Stimulated activated CD4-positive, alpha-beta T cell treated with anti-CD3 and anti-CD28 coated beads, Interleukin-2, amount 100 ng/mL, for 4 hours (primary cell): ENCODE results near the gene STRBP.
"Not testable (repeated sequence)": the region's sequence is repeated elsewhere in the genome, so short reads cannot be mapped to it uniquely, and the experiment has no call there.

Experiments used
- DNase-seq: peaks from one replicate; pipeline ENCODE4 v3.0.0-alpha.2; 2020; ENCODE audit warnings: low read depth

The STRBP gene

DNA sequence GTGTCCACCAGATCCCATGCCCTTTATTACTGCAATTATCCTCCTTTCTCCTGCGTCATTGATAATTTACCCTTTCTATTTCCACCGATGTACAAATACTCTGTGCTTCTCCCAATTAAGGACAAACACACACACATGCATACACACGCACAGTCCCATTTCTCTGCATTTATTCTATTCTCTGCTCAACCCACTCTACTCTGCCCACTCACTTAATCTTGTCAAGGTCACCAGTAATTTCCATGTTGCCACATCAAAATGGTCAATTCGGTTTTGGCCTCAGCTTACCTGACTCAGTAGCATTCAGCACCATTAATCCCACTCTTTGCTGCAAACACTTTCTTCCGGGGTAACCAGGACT is 14.6 kb upstream of the STRBP start:
- no peak for DNase-seq

- no peak for DNase-seq
Measured at GRCh38 chr9:123282362-123283047, 14.1 kb upstream of the STRBP start.

- DNase-seq = no peak
Measured at GRCh38 chr9:123281659-123282350, 13.4 kb upstream of the STRBP start.

DNA sequence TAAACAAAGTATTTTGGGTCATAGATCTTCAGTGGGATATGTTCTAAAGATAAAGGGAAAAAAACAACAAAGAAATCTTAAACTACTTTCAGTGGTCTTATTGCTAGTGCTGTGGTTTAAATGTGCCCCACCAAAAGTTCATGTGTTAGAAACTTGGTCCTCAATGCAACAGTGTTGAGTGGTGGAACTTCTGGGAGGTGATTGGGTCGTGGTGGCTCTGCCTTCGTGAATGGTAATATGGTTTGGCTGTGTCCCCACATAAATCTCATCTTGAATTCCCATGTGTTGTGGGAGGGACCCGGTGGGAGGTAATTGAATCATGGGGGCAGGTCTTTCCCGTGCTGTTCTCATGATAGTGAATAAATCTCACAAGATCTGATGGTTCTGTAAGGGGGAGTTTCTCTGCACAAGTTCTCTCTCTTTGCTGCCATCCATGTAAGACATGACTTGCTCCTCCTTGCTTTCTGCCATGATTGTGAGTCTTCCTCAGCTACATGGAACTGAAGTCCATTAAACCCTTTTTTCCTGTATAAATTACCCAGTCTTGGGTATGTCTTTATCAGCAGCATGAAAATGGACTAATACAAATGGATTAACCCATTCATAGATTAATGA is 10.6 kb upstream of the STRBP start:
- DNase-seq = not testable (repeated sequence)

DNA sequence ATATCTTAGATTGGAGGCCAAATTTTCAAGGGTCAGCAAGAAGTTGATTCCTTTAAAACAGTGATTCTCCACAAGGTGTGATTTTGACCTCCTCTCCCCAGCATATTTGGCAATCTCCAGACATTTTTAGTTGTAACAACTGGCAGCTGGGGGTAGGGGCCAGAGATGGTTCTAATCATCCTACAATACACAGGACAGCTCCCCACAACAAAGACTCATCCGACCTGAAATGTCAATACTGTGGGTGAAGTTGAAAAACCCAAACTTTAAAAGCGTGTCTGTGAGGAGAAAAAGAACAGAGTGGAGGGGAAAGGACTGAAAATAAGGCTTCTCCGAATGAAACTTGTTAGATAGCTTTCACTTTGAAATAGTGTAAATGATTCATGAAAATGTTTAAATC is 10.0 kb upstream of the STRBP start:
- DNase-seq = no peak

- DNase-seq = no peak
Measured at GRCh38 chr9:123276551-123276950, 8.2 kb upstream of the STRBP start.

GRCh38 chr9:123271133-123271532 is 2.7 kb upstream of the STRBP start:
- not testable (repeated sequence) for DNase-seq

DNA sequence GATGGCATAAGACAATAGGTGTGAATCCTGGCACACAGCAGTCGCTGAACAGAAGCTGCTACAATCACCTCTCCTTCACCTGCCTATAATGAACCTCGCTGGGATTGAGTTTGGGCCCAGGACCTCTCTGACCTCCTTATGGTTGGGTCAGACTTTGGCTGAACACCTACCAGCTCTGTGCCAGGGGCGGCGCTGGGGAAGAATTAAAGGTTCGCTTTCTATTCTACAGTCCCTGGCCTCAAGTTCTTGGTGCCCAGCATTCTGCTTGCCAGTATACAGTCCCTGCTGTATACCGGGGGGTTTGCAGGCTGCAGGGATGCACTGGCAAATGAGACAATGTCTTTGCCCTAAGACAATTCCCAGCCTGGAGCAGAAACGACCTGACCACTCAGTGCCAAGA is 895 bp upstream of the STRBP start:
- DNase-seq = no peak

DNA sequence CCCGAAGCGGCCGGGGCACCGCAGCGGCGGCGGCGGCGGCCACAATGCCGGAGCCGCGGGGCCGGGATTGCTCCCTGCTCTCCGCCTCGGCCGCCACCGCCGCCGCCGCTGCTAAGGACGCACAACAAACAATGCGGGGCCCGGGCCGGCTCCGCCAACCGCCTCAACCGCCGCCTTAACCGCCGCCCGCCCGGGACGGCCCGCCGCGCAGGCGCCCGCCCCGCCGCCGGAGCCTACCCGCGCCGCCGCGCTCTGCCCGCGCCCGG is 254 bp downstream of the STRBP start:
- no peak for DNase-seq

- DNase-seq = no peak
Measured at GRCh38 chr9:123267481-123268198, 746 bp downstream of the STRBP start.

DNA sequence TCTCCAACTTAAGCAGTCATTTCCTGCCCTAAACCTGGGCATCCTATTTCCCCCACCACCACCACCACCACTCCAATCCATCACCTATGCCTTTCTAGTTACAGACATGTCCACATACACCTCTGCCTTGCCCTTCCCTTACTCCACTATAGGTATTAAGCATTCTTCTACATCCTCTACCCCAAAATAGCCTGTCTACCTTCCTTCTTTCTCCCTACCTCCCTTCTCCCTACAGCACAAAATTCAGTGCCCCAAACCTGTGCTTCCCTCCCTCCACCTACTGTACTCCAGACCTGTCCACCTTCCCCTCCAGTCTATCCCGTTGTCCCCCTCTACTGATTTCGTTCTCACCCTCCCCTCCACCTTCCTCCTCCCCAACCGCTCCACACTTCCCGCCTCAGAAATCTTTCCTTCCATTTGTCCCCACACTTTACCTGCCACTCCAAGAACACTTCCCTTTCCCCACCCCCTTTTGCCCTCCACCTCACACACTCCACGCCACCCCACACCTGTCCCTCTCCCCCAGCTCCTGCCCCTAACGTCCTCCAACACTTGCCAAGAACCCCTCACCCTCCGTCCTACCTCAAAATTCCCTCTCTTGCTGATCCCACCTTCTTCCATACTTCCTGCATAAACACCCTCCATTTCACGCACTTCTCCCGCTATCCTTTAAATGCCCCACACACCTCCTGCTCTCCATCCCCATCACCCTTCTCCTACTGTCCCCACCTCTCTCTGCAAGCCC is 1.6 kb downstream of the STRBP start:
- DNase-seq = no peak

DNA sequence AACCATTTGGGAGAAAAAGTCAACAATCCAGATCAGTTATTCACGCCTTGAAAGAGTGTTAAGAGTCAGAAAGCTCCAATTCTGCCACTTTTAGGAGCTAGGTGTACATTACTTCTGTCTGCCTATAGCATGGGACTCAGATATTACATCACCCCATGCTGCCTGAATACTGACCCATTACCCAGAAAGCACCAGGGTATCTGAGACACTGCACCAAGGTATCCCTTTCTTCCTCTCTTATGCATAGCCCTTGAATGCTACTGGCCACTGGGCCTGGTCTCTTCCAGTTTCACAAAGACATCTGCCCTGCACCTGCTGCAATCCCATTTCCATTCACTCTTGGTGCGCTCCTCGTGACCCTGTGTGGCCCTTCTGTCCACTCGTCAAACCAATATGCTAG is 2.6 kb downstream of the STRBP start:
- no peak for DNase-seq

DNA sequence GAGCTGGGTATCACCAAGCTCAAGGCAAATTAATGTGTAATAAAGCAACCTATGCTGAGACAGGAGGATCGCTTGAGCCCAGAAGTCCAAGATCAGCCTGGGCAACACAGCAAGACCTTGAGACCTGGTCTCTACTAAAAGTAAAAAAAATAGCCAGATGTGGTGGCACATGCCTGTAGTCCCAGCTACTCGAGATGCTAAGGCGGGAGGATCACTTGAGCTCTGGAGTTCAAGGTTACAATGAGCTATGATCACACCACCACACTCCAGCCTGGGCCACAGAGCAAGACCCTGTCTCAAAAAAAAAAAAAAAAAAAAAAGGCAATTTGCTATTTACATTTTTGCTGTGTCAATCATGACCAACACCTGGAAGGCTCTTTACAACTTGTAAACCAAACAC is 5.2 kb downstream of the STRBP start:
- DNase-seq = no peak

DNA sequence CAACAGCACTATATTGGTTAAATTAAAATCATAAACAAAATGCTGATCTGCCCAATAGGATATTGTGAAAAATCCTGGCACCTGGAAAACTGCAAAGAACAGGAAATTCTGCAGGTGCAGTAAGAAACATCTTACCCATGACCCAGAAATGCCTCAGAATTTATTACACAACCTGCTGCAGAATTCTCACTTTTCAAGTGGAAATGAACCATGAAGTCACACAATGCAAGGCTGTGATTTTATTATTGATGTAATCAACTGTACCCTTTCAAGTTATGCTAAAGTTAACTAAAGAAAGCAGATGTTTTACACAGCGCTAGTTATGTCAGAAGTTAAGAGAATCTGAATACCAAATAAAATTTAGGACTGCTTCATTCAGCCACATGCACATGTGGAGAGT is 6.0 kb downstream of the STRBP start:
- DNase-seq = no peak

DNA sequence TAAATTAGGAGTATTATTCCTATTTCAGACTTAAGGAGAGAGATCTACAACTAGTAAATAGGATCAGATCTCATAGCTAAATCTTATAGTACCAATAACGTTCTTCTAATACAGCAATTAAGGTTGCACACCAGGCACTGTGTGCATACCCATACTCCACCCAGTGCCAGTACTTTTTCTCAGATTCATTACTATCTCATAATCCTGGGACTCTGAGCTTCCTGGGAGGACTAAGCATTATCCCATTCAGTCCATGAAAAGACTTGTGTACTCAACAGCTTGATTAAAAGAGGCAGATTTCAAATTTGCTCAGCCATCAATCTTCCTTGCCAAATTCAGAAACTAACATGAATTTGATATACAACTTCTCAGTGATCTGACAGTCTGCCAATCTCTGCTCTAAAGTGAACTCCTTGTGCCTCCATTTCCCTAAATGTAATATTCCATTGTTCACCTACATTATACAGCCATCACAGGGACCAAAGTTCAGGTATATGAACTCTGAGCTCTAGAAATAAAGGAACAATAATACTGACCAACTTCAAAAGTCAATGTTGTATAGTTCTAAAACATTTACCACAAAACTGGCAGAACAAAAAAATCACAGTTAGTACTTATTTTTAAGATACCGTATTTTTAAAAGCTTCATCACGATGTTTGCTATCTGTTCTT is 7.2 kb downstream of the STRBP start:
- no peak for DNase-seq

GRCh38 chr9:123260340-123260739 is 8.0 kb downstream of the STRBP start:
- DNase-seq = no peak

- no peak for DNase-seq
Measured at GRCh38 chr9:123257276-123257675, 11.1 kb downstream of the STRBP start.

DNA sequence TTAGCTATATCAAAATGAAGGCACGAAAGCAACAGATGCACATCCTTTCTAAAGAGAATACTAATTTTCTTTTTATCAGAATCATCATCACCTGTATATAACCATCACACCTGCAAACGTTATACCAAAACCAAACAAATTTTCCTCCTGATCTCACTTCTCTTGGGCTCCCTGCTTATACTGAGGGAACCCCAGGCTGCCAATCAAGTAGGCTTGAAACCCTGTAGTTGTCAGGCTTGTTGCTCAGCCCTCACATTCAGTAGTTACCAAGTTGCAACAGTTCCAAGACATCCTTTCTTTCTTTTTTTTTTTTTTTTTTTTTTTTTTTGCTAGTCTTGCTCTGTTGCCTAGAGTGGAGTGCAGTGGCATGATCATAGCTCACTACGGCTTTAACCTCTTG is 12.7 kb downstream of the STRBP start:
- no peak for DNase-seq

GRCh38 chr9:123253204-123253603 is 15.2 kb downstream of the STRBP start:
- DNase-seq = no peak

DNA sequence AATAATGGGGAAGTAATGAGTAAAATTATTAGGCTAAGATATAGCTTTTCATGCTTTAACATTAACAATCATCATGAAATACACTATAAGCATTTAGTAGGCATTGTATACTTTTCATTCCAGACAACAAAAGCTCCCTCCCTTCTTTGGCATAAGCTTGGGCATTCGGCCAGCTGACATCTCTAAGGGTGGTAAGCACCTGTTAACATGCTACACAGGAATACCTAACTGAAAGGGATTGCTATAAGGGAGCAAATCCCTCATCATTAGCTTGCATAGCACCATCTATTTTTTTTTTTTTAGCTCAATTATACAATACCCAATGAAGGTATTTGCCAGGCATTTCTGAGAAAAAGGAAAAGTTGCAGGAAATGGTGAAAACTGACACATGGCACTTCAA is 16.6 kb downstream of the STRBP start:
- DNase-seq = no peak

- no peak for DNase-seq
Measured at GRCh38 chr9:123251324-123251723, 17.1 kb downstream of the STRBP start.

- no peak for DNase-seq
Measured at GRCh38 chr9:123250504-123250903, 17.9 kb downstream of the STRBP start.
